ENCODE results near the gene AP1S1.

DNA sequence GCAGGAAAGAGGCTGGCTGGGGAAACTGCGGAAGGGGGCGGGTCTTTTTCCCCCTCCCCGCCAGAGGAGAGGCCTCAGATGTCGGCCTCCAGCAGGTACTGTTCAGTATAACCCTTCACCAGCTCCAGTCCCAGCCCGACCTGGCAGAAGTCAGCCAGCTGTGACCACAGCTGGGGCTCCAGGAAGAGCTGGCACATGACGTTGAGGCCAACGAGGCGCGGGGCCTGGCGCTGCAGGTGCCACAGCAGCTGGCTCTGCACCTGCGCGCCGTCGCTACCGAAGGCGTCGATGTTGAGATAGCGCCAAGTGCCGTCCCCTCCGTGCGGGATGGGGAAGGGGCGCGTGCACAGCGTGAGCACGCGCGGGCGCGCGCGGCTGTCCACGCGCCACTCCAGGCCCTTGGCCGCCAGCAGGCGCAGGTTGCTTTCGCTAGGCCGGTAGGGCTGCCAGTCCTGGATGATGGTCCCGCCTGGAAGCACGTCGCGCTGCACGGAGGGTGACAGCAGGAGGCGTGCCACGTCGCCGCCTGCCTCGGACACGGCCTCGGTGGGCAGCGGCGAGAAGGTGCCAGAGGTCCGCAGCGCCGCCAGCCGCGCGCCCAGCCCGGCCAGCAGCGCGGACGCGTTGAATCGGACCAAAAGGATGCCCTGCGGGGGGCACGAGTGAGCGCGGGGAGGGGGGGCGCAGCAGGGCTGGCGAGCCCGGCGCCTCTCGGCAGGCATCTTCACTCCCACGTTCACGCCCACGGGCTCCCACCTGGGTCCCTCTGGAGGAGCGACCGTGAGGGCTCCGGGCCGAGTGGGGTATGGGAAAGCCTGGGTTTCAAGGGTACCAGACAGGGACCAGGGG lies 18.0 kb downstream of the AP1S1 start:
- TF ChIP-seq CTCF (IDR thresholded peaks at IDR 0.05) (no peak), POLR2AphosphoS5 (IDR thresholded peaks at IDR 0.05) (no peak)

Data from upper lobe of left lung (tissue), 4 donors.